GM21423 (cell line): Measurements from ENCODE around the gene ANKS1B.

ENCODE experiments used
- ATAC-seq: cut with Tn5 transposase; IDR thresholded peaks from one replicate; pipeline ENCODE4 v1.9.1; 2021; ENCODE audit warnings: mild to moderate bottlenecking, moderate library complexity; ENCODE audit not compliant: unreplicated experiment

ANKS1B gene

DNA sequence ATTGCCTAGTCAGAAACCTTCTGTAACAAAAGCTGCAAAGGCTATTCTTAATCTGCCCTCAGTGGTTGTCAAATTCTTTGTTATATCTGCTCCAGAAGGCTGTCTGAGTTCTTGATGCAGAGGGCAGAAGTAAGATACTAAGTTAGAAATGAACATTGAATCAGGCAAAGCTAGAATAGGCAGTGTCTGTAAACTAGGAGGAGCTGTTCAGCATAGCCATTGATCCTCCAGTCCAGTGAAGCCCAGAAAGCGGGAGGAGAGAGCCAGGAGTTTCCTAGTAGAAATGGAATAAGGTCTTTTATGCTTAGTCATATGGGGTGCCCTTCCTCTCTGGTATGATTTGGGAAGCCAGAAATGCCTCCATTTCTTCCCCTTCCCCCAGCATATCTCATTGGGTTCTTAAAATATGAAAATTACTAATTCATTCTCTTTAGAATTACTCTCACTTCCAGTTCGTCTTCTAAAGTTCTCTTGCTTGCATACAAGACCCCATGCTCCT is 1263.5 kb downstream of the ANKS1B start:
- ATAC-seq: no peak

GRCh38 chr12:98719515-98720504 is 1264.9 kb downstream of the ANKS1B start:
- no peak for ATAC-seq

- ATAC-seq: no peak
These were observed 1270.3 kb downstream of the ANKS1B start for GRCh38 chr12:98714426-98714825.

GRCh38 chr12:98709022-98709421 is 1275.7 kb downstream of the ANKS1B start:
- ATAC-seq: no peak

GRCh38 chr12:98701166-98701565 is 1283.6 kb downstream of the ANKS1B start:
- ATAC-seq: no peak

- ATAC-seq: no peak
These were observed 1285.2 kb downstream of the ANKS1B start for GRCh38 chr12:98699586-98699985.

DNA sequence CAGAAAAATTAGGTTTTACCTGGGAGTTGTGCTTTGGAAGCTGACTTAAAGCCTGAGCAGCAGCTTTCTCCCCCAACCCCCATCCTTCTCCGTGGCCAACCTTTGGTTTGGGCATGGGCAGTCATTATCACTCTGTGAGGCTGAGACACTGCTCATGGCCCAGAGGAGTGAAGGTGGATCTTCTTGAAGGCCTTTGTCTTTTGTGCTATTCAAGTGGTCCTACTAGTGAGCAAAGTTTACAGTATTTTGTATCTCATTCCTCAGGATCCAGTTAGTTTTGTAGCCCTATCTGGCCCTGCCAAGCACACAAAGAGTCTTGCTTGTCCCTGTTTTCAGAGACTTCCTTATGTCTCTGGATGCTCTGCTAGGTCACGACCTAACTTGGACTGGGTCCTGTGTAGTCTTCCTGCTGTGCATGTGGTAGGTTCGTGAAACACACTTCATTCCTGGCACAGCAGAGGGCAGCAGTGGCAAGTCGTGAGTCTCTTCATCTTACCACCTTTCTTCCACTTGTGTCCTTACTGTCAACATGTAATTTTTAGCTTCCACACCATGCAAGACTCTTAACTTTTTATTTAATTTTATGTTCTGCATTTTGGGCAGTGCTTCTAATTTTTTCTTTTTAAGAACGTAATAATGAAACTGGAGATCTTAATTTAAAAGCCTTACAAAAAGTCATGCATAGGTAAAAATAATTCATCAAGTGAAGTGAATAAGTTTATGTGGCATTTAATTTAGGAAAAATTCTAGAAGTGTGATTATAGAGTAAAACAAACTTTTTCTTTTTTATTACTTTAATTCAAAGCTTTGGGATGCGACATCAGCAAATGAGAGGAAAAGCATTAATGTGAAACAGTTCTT is 1285.9 kb downstream of the ANKS1B start:
- ATAC-seq: peak; percentile 92

DNA sequence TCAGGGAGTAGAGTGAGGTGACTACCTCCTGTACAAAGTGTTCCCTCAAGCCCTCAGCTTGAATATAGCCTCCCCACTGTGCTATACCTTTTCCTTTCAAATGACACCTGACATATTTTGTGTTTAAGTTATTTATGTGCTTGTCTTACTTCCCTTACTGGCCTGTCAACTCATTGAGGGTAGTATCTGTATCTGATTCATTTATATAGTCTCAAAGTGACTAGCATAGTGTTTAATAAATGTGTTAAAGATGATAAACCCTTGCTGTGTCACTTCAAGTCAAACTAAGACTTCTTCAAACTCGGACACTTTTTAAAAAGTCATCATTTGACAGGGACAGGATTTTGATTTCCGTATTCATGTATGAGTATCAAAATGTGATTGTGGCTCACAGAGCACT is 1287.5 kb downstream of the ANKS1B start:
- ATAC-seq: no peak

- no peak for ATAC-seq
These were observed 1288.6 kb downstream of the ANKS1B start for GRCh38 chr12:98696036-98696646.

DNA sequence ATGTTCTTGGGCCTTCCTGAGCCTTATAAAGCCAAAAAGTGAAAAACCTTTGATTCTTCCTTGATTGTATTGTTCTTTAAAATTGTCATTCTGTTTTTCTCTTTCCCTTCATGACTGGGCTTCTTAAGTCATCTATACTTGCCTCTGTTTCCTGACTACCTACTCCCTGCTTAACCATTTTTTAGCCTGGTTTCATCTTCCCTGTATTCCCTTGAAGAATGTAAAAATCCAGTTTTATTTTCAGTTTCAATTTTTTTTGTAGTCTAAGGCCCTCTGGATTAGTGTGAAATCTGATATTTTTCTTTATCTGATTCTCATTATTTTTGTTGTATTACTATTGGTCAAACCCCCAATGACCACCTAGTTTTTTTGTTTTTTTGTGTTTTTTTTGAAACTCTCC is 1293.4 kb downstream of the ANKS1B start:
- no peak for ATAC-seq

- no peak for ATAC-seq
These were observed 1298.1 kb downstream of the ANKS1B start for GRCh38 chr12:98686603-98687002.
